NCI-H345 treated with DMSO at 0.1 percent for 48 hours (cell line): ENCODE data around the gene ANTKMT.
"Not testable (repeated sequence)": the region's sequence is repeated elsewhere in the genome, so short reads cannot be mapped to it uniquely, and the experiment has no call there.

ENCODE experiments used
- DNase-seq: peaks from one replicate; lab custom pipeline; 2025; ENCODE audit not compliant: unreplicated experiment; lab: John Stamatoyannopoulos, UW

Gene ANTKMT

GRCh38 chr16:741986-742629 is 21.2 kb downstream of the ANTKMT start:
- no peak for DNase-seq

GRCh38 chr16:742894-743293 is 21.9 kb downstream of the ANTKMT start:
- not testable (repeated sequence) for DNase-seq

GRCh38 chr16:743794-744500 is 23.0 kb downstream of the ANTKMT start:
- DNase-seq, result no peak

- DNase-seq, result no peak
These were observed 24.8 kb downstream of the ANTKMT start for GRCh38 chr16:745739-746138.

GRCh38 chr16:746637-747036 is 25.7 kb downstream of the ANTKMT start:
- DNase-seq, result no peak

GRCh38 chr16:747978-748746 is 27.2 kb downstream of the ANTKMT start:
- no peak for DNase-seq

GRCh38 chr16:749010-749409 is 28.1 kb downstream of the ANTKMT start:
- no peak for DNase-seq

GRCh38 chr16:750485-750884 is 29.5 kb downstream of the ANTKMT start:
- no peak for DNase-seq

GRCh38 chr16:751152-752006 is 30.4 kb downstream of the ANTKMT start:
- DNase-seq, result no peak

GRCh38 chr16:752007-752312 is 31.0 kb downstream of the ANTKMT start:
- DNase-seq, result no peak

- DNase-seq, result not testable (repeated sequence)
These were observed 33.2 kb downstream of the ANTKMT start for GRCh38 chr16:754121-754607.

- no peak for DNase-seq
These were observed 33.7 kb downstream of the ANTKMT start for GRCh38 chr16:754656-755055.

- DNase-seq, result no peak
These were observed 35.5 kb downstream of the ANTKMT start for GRCh38 chr16:756428-756827.

- no peak for DNase-seq
These were observed 38.4 kb downstream of the ANTKMT start for GRCh38 chr16:759110-759910.

- no peak for DNase-seq
These were observed 39.1 kb downstream of the ANTKMT start for GRCh38 chr16:760065-760464.

- no peak for DNase-seq
These were observed 39.8 kb downstream of the ANTKMT start, which contains the start of gene MSLN for GRCh38 chr16:760545-761343. TSS of gene MSLN (plus strand) at chr16:760734. CDS start at chr16:762681, 1,947 bp downstream.

GRCh38 chr16:761625-762513 is 40.9 kb downstream of the ANTKMT start:
- no peak for DNase-seq

GRCh38 chr16:762595-763268 is 41.8 kb downstream of the ANTKMT start:
- no peak for DNase-seq
